MM.1S (cell line): Measurements from ENCODE around the gene ADAMTS17.

Experiments used
- DNase-seq: peaks from one replicate; pipeline ENCODE4 v3.0.0-alpha.2; 2015
- H2AFZ ChIP-seq: fragments of 300-600 bp; sonication (generic); 2 replicates; pipeline ENCODE4 v1.6.0; 2016; ENCODE audit warnings: antibody characterized with exemption, low read length
- H3F3A ChIP-seq: fragments of 300-600 bp; sonication (generic); 2 replicates; pipeline ENCODE4 v1.6.1; 2016; ENCODE audit warnings: mild to moderate bottlenecking, antibody characterized with exemption, low read length, moderate library complexity, mixed read lengths; ENCODE audit not compliant: insufficient read depth
- H3K27ac ChIP-seq: fragments of 300-600 bp; sonication (generic); 2 replicates; pipeline ENCODE4 v1.5.1; 2016; ENCODE audit warnings: mild to moderate bottlenecking, low read length
- H3K27me3 ChIP-seq: fragments of 300-600 bp; sonication (generic); replicated peaks from 2 replicates; pipeline ENCODE4 v1.6.0; 2016; ENCODE audit warnings: low read length; ENCODE audit not compliant: insufficient read depth
- H3K36me3 ChIP-seq: fragments of 300-600 bp; sonication (generic); replicated peaks from 2 replicates; pipeline ENCODE4 v1.6.1; 2016; ENCODE audit warnings: mild to moderate bottlenecking, low read length, mixed read lengths; ENCODE audit not compliant: insufficient read depth
- H3K4me1 ChIP-seq: fragments of 300-600 bp; sonication (generic); 2 replicates; pipeline ENCODE4 v1.6.1; 2016; ENCODE audit warnings: low read length, mixed read lengths
- H3K4me2 ChIP-seq: fragments of 300-600 bp; sonication (generic); 2 replicates; pipeline ENCODE4 v1.6.0; 2016; ENCODE audit warnings: low read depth, low read length
- H3K4me3 ChIP-seq: fragments of 300-600 bp; sonication (generic); 2 replicates; pipeline ENCODE4 v1.5.1; 2016; ENCODE audit warnings: low read length, mixed read lengths
- H3K79me2 ChIP-seq: fragments of 300-600 bp; sonication (generic); 2 replicates; pipeline ENCODE4 v1.6.1; 2016; ENCODE audit warnings: mixed run types, low read length, mixed read lengths
- H3K9ac ChIP-seq: fragments of 300-600 bp; sonication (generic); 2 replicates; pipeline ENCODE4 v1.6.1; 2016; ENCODE audit warnings: low read length, mixed read lengths
- H3K9me2 ChIP-seq: fragments of 300-600 bp; sonication (generic); replicated peaks from 2 replicates; pipeline ENCODE4 v1.6.1; 2016; ENCODE audit warnings: mild to moderate bottlenecking, low read length, mixed read lengths; ENCODE audit not compliant: insufficient read depth
- H3K9me3 ChIP-seq: fragments of 300-600 bp; sonication (generic); replicated peaks from 2 replicates; pipeline ENCODE4 v1.6.1; 2016; ENCODE audit warnings: mild to moderate bottlenecking, low read length, mixed read lengths; ENCODE audit not compliant: insufficient read depth
- H4K20me1 ChIP-seq: fragments of 300-600 bp; sonication (generic); 2 replicates; pipeline ENCODE4 v1.6.1; 2016; ENCODE audit warnings: mild to moderate bottlenecking, low read length, moderate library complexity, mixed read lengths; ENCODE audit not compliant: insufficient read depth
- EZH2 ChIP-seq: fragments of 300-600 bp; sonication (generic); optimal IDR thresholded peaks from 2 replicates; pipeline ENCODE3; 2017; ENCODE audit warnings: low read depth, mild to moderate bottlenecking, antibody characterized with exemption, low read length, mixed read lengths
- EZH2phosphoT487 ChIP-seq: fragments of 300-600 bp; sonication (generic); IDR thresholded peaks from 2 replicates; pipeline ENCODE4 v1.6.1; 2018; ENCODE audit warnings: antibody characterized with exemption, low read length
- TF ChIP-seq, protein P1 (sequence below): fragments of 300-600 bp; sonication (generic); IDR thresholded peaks from 2 replicates; pipeline ENCODE4 v1.5.1; 2016; ENCODE audit warnings: antibody characterized with exemption, low read length, mixed read lengths

The ADAMTS17 gene

DNA sequence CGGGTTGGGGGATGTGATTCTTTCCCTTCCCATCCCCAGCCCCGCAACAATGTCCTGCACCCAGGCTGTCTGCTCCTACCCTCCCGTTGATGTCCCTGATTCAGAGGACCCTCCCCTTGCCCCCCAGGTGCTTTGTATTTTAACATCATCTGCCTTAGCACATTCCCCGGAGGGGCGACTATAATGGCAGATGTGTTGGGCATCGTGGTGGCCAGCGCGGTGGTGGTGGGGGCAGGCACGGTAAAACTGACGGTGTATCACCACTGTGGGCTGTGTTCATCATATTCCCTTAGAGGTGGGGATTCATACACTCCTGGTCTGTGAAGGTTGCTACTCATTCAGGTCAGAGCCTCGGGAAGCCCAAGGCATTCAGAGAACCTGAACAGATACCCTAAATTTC lies 173.0 kb downstream of the ADAMTS17 start:
- Histone ChIP-seq H3K9me2 (no peaks in the 10 kb centered on the region), H3K9me3 (no peaks in the 10 kb centered on the region), H3K36me3 (no peaks in the 10 kb centered on the region), H4K20me1 (no peaks in the 10 kb centered on the region), H3K27me3 (no peaks in the 10 kb centered on the region), H3K4me1 (peaks cover 15% of the 10 kb centered on the region; the same call in 1 of the 2 replicates), H3K4me3 (no peak overlapping the region), H3K4me2 (no peak overlapping the region), H3K27ac (no peak overlapping the region), H2AFZ (no peak overlapping the region), H3K79me2 (no peaks in the 10 kb centered on the region), H3F3A (peaks cover 6% of the 10 kb centered on the region; the same call in 1 of the 2 replicates), H3K9ac (no peak overlapping the region)
- no peak for DNase-seq
- TF ChIP-seq EZH2 (no peak), EZH2phosphoT487 (no peak)

DNA sequence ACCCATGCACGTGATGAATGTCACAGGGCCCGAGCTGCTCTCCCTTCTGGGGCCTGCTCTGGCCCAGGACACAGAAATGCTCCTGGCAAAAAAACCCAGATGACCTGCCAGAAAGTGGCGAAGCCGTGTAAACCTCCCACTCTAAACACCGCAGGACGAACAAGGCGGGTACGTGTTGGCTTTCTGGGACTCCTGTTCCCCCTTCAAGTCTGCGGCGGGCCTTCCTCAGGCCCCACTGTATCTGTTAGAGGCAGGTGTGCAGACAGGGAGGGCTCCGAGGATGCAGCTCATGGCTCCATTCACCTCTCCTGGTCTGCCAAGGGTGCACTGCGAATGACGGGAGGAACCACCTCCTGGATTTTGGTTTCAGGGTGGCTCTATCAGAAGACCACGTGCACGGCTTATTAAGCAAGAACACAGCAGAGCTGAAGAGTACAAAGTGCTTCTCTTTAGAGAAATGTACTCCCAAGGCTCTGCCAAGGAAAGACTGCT lies 173.8 kb downstream of the ADAMTS17 start:
- Histone ChIP-seq H3K27ac (no peak overlapping the region), H3K4me2 (no peak overlapping the region), H4K20me1 (no peaks in the 10 kb centered on the region), H2AFZ (no peak overlapping the region), H3K79me2 (no peaks in the 10 kb centered on the region), H3K4me1 (peaks cover 15% of the 10 kb centered on the region; the same call in 1 of the 2 replicates), H3K36me3 (no peaks in the 10 kb centered on the region), H3K9me3 (no peaks in the 10 kb centered on the region), H3F3A (peaks cover 6% of the 10 kb centered on the region; the same call in 1 of the 2 replicates), H3K4me3 (no peak overlapping the region), H3K9me2 (no peaks in the 10 kb centered on the region), H3K27me3 (no peaks in the 10 kb centered on the region), H3K9ac (no peak overlapping the region)
- no peak for TF ChIP-seq EZH2
- no peak for DNase-seq

DNA sequence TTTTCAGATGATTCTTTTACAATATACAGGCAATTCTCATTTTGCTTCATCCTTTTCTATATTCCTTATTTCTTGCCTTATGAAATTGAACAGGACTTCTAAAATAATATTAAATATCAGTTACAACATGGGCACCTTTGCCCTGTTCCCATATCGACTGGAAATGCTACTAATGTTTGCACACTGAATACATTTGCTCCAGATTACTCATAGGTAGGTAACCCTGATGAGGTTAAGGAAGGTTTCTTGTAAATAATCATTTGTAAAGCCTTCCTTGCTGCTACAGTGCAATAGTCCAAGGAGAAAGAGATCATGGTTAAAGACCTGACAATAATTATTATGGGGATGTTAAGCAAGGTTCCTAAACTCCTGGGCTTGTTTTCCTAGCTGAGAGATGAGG lies 175.5 kb downstream of the ADAMTS17 start:
- H3K9me3 ChIP-seq = no peaks in the 10 kb centered on the region
- TF ChIP-seq, protein P1, sequence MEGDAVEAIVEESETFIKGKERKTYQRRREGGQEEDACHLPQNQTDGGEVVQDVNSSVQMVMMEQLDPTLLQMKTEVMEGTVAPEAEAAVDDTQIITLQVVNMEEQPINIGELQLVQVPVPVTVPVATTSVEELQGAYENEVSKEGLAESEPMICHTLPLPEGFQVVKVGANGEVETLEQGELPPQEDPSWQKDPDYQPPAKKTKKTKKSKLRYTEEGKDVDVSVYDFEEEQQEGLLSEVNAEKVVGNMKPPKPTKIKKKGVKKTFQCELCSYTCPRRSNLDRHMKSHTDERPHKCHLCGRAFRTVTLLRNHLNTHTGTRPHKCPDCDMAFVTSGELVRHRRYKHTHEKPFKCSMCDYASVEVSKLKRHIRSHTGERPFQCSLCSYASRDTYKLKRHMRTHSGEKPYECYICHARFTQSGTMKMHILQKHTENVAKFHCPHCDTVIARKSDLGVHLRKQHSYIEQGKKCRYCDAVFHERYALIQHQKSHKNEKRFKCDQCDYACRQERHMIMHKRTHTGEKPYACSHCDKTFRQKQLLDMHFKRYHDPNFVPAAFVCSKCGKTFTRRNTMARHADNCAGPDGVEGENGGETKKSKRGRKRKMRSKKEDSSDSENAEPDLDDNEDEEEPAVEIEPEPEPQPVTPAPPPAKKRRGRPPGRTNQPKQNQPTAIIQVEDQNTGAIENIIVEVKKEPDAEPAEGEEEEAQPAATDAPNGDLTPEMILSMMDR = no peak
- TF ChIP-seq EZH2phosphoT487 (no peak), EZH2 (no peak)
- H2AFZ ChIP-seq = no peak overlapping the region
- no peaks in the 10 kb centered on the region for H3K36me3 ChIP-seq
- H3K4me1 ChIP-seq = peaks cover 13% of the 10 kb centered on the region; the same call in 1 of the 2 replicates
- H3F3A ChIP-seq = peaks cover 6% of the 10 kb centered on the region; the same call in 1 of the 2 replicates
- no peak for DNase-seq
- H3K27ac ChIP-seq = no peak overlapping the region
- H3K27me3 ChIP-seq = no peaks in the 10 kb centered on the region
- H3K9ac ChIP-seq = no peak overlapping the region
- H3K79me2 ChIP-seq = no peaks in the 10 kb centered on the region
- no peaks in the 10 kb centered on the region for H4K20me1 ChIP-seq
- no peaks in the 10 kb centered on the region for H3K9me2 ChIP-seq
- no peak overlapping the region for H3K4me2 ChIP-seq
- no peak overlapping the region for H3K4me3 ChIP-seq

DNA sequence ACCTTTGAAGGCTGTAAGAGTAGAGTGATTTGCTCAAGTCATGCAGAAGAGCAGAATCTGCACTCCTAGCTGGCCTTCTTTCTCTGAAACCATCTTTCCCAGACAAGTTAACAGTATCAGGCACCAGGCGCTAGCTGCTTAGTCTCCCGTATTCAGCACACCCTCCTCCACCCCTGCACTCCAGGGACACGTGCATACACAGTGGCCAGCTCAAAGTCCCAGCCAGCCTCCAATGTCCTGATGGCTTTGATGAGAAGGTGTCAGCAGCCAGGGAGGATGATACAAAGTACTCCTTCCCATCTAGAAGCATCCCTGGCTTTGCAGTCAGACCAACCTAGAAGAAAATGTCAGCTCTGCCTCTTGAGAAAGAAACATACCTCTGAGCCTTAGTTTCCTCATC lies 177.8 kb downstream of the ADAMTS17 start:
- no peak for DNase-seq
- H4K20me1 ChIP-seq = no peaks in the 10 kb centered on the region
- H3K27ac ChIP-seq = no peak overlapping the region
- no peak overlapping the region for H3K9ac ChIP-seq
- H3K79me2 ChIP-seq = no peaks in the 10 kb centered on the region
- H3K4me1 ChIP-seq = no peaks in the 10 kb centered on the region
- H3K9me3 ChIP-seq = no peaks in the 10 kb centered on the region
- no peaks in the 10 kb centered on the region for H3K36me3 ChIP-seq
- H2AFZ ChIP-seq = no peak overlapping the region
- H3F3A ChIP-seq = no peaks in the 10 kb centered on the region
- TF ChIP-seq EZH2phosphoT487 (no peak), EZH2 (no peak)
- TF ChIP-seq, protein P1 = no peak
- H3K4me3 ChIP-seq = no peak overlapping the region
- H3K27me3 ChIP-seq = no peaks in the 10 kb centered on the region
- H3K9me2 ChIP-seq = no peaks in the 10 kb centered on the region
- H3K4me2 ChIP-seq = no peak overlapping the region
